ENCODE results near the gene DDX23.

The DDX23 gene

DNA sequence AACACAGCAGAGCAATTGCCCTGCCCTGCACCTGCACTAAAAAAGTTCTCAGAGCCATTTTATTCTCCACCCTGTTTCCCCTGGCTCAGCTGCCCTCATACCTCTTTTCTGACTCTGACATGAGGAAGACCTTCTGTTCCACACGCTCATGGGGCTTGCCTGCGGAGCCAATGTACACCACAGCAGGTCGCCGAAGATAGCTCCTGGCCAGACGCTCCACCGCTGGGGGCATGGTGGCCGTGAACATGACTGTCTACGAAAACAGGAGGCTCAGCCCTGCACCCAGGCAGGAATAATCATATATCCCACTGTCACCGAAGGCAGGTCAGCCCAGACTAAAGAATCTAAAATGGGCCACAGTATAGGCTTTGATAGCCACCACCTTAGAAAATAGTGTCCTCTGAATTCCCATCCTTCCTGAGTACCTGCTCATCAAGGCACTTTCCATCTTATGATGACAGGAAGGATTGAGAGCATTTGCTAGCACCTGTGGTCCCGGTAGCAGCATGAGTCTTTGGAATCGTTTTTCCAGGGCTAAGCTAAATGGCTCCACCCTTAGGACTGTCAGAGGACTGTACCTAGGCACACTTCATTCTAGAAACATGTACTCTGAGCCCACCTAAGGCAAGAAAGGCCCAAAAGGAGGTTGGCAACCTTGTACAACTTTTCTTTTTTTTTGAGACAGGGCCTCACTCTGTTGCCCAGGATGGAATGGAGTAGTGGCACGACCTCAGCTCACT is 19.5 kb downstream of the DDX23 start:
- no peak for TF ChIP-seq EZH2 (IDR thresholded peaks at IDR 0.05; ENCODE audit: borderline replicate concordance, low read length)
- TF ChIP-seq, protein P1, sequence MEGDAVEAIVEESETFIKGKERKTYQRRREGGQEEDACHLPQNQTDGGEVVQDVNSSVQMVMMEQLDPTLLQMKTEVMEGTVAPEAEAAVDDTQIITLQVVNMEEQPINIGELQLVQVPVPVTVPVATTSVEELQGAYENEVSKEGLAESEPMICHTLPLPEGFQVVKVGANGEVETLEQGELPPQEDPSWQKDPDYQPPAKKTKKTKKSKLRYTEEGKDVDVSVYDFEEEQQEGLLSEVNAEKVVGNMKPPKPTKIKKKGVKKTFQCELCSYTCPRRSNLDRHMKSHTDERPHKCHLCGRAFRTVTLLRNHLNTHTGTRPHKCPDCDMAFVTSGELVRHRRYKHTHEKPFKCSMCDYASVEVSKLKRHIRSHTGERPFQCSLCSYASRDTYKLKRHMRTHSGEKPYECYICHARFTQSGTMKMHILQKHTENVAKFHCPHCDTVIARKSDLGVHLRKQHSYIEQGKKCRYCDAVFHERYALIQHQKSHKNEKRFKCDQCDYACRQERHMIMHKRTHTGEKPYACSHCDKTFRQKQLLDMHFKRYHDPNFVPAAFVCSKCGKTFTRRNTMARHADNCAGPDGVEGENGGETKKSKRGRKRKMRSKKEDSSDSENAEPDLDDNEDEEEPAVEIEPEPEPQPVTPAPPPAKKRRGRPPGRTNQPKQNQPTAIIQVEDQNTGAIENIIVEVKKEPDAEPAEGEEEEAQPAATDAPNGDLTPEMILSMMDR (IDR thresholded peaks at IDR 0.05; ENCODE audit: low read length), result no peak
- H3K27me3 ChIP-seq (ENCODE audit: insufficient read depth, low read length), result no peaks in the 10 kb centered on the region
- no peak overlapping the region for H3K27ac ChIP-seq (ENCODE audit: low read depth, low read length, poor library complexity, severe bottlenecking)
- no peak overlapping the region for H3K4me2 ChIP-seq (ENCODE audit: low read length)
- no peak overlapping the region for H3K9ac ChIP-seq (ENCODE audit: low read length)
- no peaks in the 10 kb centered on the region for H3K79me2 ChIP-seq (ENCODE audit: insufficient read depth, low read length)
- H3K4me3 ChIP-seq (ENCODE audit: low read depth, low read length, poor library complexity, severe bottlenecking), result no peak overlapping the region
- no peaks in the 10 kb centered on the region for H3K4me1 ChIP-seq (ENCODE audit: insufficient read depth, low read length, severe bottlenecking)
- H2AFZ ChIP-seq (ENCODE audit: low read length), result no peak overlapping the region
- H3K36me3 ChIP-seq (ENCODE audit: insufficient read depth, low read length), result peaks cover 91% of the 10 kb centered on the region
- H3K9me3 ChIP-seq (ENCODE audit: low read length), result no peaks in the 10 kb centered on the region
- no peaks in the 10 kb centered on the region for H3F3A ChIP-seq (ENCODE audit: insufficient read depth, low read length)
- H4K20me1 ChIP-seq (ENCODE audit: insufficient read depth, low read length), result no peaks in the 10 kb centered on the region
- no peaks in the 10 kb centered on the region for H3K9me2 ChIP-seq (ENCODE audit: low read depth, low read length)

DNA sequence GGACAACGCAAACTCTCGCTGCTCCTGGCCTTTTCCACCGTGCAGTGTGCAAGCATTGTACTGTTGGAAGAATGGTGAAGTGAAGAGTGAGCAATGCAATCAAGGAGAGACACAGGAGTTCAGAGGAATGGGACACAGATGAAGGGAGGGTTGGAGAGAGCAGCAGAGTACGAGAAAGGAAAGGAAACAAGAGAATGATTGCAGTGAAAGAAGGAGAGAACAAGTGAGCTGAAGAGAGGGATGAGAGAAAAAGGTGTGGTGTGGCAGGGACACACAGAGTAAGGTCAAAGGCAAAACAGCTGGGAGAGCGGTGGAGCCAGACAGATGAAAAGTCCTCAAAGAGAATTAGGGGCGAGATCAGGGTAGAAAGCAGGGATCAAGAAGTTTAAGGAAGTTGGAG is 20.7 kb downstream of the DDX23 start:
- Histone ChIP-seq H3K4me3 (ENCODE audit: low read depth, low read length, poor library complexity, severe bottlenecking) (no peak overlapping the region), H3F3A (ENCODE audit: insufficient read depth, low read length) (no peaks in the 10 kb centered on the region), H3K9me2 (ENCODE audit: low read depth, low read length) (no peaks in the 10 kb centered on the region), H2AFZ (ENCODE audit: low read length) (no peak overlapping the region), H3K27me3 (ENCODE audit: insufficient read depth, low read length) (no peaks in the 10 kb centered on the region), H3K9me3 (ENCODE audit: low read length) (no peaks in the 10 kb centered on the region), H3K9ac (ENCODE audit: low read length) (no peak overlapping the region), H3K27ac (ENCODE audit: low read depth, low read length, poor library complexity, severe bottlenecking) (no peak overlapping the region), H3K4me2 (ENCODE audit: low read length) (no peak overlapping the region), H4K20me1 (ENCODE audit: insufficient read depth, low read length) (no peaks in the 10 kb centered on the region), H3K4me1 (ENCODE audit: insufficient read depth, low read length, severe bottlenecking) (no peaks in the 10 kb centered on the region), H3K36me3 (ENCODE audit: insufficient read depth, low read length) (peaks cover 82% of the 10 kb centered on the region), H3K79me2 (ENCODE audit: insufficient read depth, low read length) (no peaks in the 10 kb centered on the region)
- TF ChIP-seq, protein P1 (IDR thresholded peaks at IDR 0.05; ENCODE audit: low read length), result no peak
- no peak for TF ChIP-seq EZH2 (IDR thresholded peaks at IDR 0.05; ENCODE audit: borderline replicate concordance, low read length)

DNA sequence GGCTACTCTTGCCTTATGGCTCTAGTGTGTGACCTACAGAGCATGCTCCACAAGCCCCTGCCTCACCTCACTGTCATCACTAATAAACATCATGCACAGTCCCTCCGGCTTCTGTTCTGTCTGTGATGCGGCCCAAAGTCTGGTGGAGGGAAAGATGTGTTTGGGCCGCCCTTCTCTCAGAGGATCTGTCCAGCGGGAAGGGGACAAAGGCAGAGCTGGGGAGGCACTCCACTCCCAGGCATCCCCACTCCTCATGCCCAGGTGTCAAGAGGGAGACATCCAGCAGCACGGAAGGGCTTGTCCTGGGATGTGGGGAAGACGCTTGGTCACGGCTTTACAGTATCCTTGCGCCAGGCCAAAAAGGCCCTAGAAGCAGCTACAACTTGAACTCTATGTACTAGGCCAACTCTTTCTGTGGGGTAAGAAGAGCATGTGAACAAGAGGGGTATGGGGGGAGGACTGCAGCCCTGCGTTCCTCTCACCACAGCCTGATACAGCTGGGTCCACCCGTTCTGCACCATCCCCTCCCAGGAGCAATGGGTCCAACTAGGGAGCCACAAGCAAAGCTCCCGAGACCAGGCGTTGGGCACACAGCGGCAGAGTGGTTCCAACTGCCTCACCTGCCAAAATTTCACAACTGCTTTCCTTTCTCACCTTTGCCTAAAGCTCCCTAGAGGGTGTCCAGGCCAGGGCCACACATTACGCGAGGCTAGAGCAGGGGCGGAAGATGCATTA is 23.0 kb downstream of the DDX23 start:
- Histone ChIP-seq H3K4me2 (ENCODE audit: low read length) (no peak overlapping the region), H3K4me3 (ENCODE audit: low read depth, low read length, poor library complexity, severe bottlenecking) (no peak overlapping the region), H3K79me2 (ENCODE audit: insufficient read depth, low read length) (no peaks in the 10 kb centered on the region), H3K9me3 (ENCODE audit: low read length) (no peaks in the 10 kb centered on the region), H3F3A (ENCODE audit: insufficient read depth, low read length) (no peaks in the 10 kb centered on the region), H3K9ac (ENCODE audit: low read length) (no peak overlapping the region), H3K4me1 (ENCODE audit: insufficient read depth, low read length, severe bottlenecking) (no peaks in the 10 kb centered on the region), H4K20me1 (ENCODE audit: insufficient read depth, low read length) (no peaks in the 10 kb centered on the region), H2AFZ (ENCODE audit: low read length) (no peak overlapping the region), H3K27ac (ENCODE audit: low read depth, low read length, poor library complexity, severe bottlenecking) (no peak overlapping the region), H3K9me2 (ENCODE audit: low read depth, low read length) (no peaks in the 10 kb centered on the region), H3K27me3 (ENCODE audit: insufficient read depth, low read length) (no peaks in the 10 kb centered on the region), H3K36me3 (ENCODE audit: insufficient read depth, low read length) (peaks cover 61% of the 10 kb centered on the region)
- TF ChIP-seq, protein P1 (IDR thresholded peaks at IDR 0.05; ENCODE audit: low read length), result no peak
- TF ChIP-seq EZH2 (IDR thresholded peaks at IDR 0.05; ENCODE audit: borderline replicate concordance, low read length), result no peak

All from OCI-LY1 (cell line).